ENCODE measurements around the gene PDCD6IP.

Gene PDCD6IP

GRCh38 chr3:33860373-33861050 is 62.1 kb downstream of the PDCD6IP start:
- no peak overlapping the region for H3K4me3 Mint-ChIP-seq
- H3K27ac Mint-ChIP-seq = no peak overlapping the region
- H3K4me1 Mint-ChIP-seq = peaks cover 9% of the 10 kb centered on the region
- no peak for ATAC-seq
- no peaks in the 10 kb centered on the region for H3K9me3 Mint-ChIP-seq
- DNase-seq = no peak
- no peaks in the 10 kb centered on the region for H3K27me3 Mint-ChIP-seq

GRCh38 chr3:33865133-33865532 is 66.7 kb downstream of the PDCD6IP start:
- no peak overlapping the region for H3K4me3 Mint-ChIP-seq
- H3K27ac Mint-ChIP-seq = peak overlapping the region in 1 of 2 donors; percentile 54
- H3K27me3 Mint-ChIP-seq = no peaks in the 10 kb centered on the region
- peaks cover 13% of the 10 kb centered on the region for H3K4me1 Mint-ChIP-seq
- DNase-seq (no peak), ATAC-seq (no peak)
- H3K9me3 Mint-ChIP-seq = no peaks in the 10 kb centered on the region

- DNase-seq = no peak
- Mint-ChIP-seq H3K27me3 (no peaks in the 10 kb centered on the region), H3K4me1 (peaks cover 13% of the 10 kb centered on the region), H3K27ac (peak overlapping the region; percentile 14 to 35), H3K4me3 (no peak overlapping the region), H3K9me3 (no peaks in the 10 kb centered on the region)
- peak; percentile 59 for ATAC-seq
Measured at GRCh38 chr3:33868309-33868708, 69.9 kb downstream of the PDCD6IP start.

DNA sequence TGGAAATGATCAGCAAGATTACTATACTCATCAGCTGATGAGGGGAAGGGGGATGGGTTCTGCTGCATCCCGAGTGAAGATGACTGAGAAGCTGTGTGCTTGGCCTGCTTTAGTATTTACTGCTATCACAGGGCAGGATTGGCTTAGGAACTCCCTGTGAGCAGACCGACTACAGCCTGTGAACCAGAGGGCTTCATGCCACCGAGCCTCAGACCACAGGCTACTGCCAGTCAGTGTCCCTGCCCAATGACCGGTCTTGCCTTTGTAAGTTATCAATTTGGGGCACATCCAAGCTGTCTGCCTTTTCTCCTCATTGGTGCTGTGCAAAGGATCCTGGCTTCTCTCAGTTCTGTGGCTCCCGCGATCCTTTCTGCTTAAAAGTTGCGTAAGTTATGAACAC is 71.5 kb downstream of the PDCD6IP start:
- DNase-seq (no peak), ATAC-seq (no peak)
- H3K27me3 Mint-ChIP-seq = no peaks in the 10 kb centered on the region
- H3K27ac Mint-ChIP-seq = peak overlapping the region in 1 of 2 donors; percentile 61
- no peaks in the 10 kb centered on the region for H3K9me3 Mint-ChIP-seq
- H3K4me3 Mint-ChIP-seq = no peak overlapping the region
- H3K4me1 Mint-ChIP-seq = peaks cover 13% of the 10 kb centered on the region

GRCh38 chr3:33874815-33875214 is 76.4 kb downstream of the PDCD6IP start:
- DNase-seq (no peak), ATAC-seq (no peak)
- Mint-ChIP-seq H3K9me3 (no peaks in the 10 kb centered on the region), H3K4me3 (no peak overlapping the region), H3K4me1 (peaks cover 6% of the 10 kb centered on the region), H3K27ac (no peak overlapping the region), H3K27me3 (no peaks in the 10 kb centered on the region)

GRCh38 chr3:33875680-33876079 is 77.2 kb downstream of the PDCD6IP start:
- Mint-ChIP-seq H3K27me3 (no peaks in the 10 kb centered on the region), H3K9me3 (no peaks in the 10 kb centered on the region), H3K4me1 (peaks cover 6% of the 10 kb centered on the region), H3K4me3 (no peak overlapping the region), H3K27ac (no peak overlapping the region)
- DNase-seq = no peak
- ATAC-seq = no peak

GRCh38 chr3:33877187-33877586 is 78.8 kb downstream of the PDCD6IP start:
- peak overlapping the region in 1 of 2 donors; percentile 52 for H3K27ac Mint-ChIP-seq
- no peaks in the 10 kb centered on the region for H3K9me3 Mint-ChIP-seq
- peaks cover 6% of the 10 kb centered on the region for H3K4me1 Mint-ChIP-seq
- no peak for DNase-seq
- H3K4me3 Mint-ChIP-seq = no peak overlapping the region
- H3K27me3 Mint-ChIP-seq = no peaks in the 10 kb centered on the region
- ATAC-seq = no peak

DNA sequence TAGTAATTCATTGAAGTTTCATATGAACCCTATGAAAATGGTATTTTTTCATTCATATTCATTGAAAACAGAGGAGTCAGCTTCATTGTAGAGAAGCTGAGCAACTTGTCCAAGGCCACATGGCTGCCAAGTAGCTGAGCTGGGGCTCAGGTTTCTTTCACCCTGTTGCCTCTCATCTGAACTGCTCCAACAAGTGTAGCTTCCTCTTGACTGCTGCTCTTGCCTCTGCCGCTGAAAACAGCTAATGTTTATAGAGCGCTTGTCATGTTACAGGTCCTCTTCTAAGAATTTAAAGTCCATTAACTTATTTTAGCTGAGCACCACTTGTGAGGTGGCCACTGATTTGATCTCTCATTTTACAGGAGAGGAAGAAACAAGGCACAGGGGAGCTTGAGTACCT is 81.1 kb downstream of the PDCD6IP start:
- H3K27me3 Mint-ChIP-seq = no peaks in the 10 kb centered on the region
- DNase-seq = no peak
- peaks cover 11% of the 10 kb centered on the region for H3K4me1 Mint-ChIP-seq
- H3K9me3 Mint-ChIP-seq = no peaks in the 10 kb centered on the region
- H3K4me3 Mint-ChIP-seq = no peak overlapping the region
- no peak for ATAC-seq
- H3K27ac Mint-ChIP-seq = peak overlapping the region in 1 of 2 donors; percentile 72

DNA sequence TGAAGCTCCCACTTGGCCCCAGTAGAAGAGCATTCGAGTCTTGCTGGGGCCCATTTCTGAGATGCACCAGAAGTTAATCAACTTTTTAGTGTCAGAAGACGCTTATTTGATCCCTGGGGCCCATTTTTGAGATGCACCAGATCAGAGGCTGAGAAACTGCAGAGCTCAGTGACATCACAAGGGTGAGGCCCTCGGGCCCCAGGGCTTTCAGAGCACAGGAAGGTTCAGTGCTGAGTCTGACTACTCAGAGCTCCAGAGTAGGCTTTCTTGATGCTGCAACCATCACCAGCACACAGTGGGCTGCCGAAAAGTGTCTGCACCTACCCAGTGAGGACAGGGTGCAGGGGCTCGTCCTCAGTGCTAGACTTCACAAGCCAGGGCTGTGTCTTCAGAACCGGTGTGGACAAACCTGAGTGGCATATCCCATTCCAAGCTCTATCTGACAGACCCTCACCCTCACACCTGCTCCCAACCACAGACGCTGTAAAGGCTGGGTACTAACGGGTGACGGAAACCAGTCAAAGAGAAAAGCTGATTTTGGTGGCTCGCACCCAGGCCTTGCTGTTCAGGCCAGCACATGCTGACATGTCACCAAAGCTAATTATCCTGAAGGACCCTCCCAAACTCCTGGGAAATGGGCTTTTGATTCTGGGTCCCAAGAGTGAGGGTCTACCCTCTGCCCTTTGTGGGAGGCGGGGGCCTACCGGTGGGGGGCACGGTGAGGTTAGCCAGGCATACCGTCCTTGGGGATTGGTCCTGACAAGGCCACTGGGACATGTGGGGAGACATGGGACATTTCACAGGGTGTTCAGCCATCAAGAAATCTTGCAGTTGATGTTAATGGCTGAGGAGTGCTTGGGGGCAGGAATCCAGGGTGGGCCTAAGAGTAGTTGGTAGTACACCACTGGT is 83.0 kb downstream of the PDCD6IP start:
- Mint-ChIP-seq H3K9me3 (no peaks in the 10 kb centered on the region), H3K4me1 (peaks cover 8% of the 10 kb centered on the region), H3K27ac (peak overlapping the region; percentile 28 to 30), H3K4me3 (no peak overlapping the region), H3K27me3 (no peaks in the 10 kb centered on the region)
- ATAC-seq (no peak), DNase-seq (no peak)

- Mint-ChIP-seq H3K27ac (no peak overlapping the region), H3K4me1 (peaks cover 5% of the 10 kb centered on the region), H3K9me3 (no peaks in the 10 kb centered on the region), H3K27me3 (no peaks in the 10 kb centered on the region), H3K4me3 (no peak overlapping the region)
- no peak for ATAC-seq
- no peak for DNase-seq
Measured at GRCh38 chr3:33882296-33882695, 83.9 kb downstream of the PDCD6IP start.

- peaks cover 5% of the 10 kb centered on the region for H3K4me1 Mint-ChIP-seq
- H3K27ac Mint-ChIP-seq = peak overlapping the region in 1 of 2 donors; percentile 37
- peak in 1 of 2 donors; percentile 14 for DNase-seq
- no peaks in the 10 kb centered on the region for H3K27me3 Mint-ChIP-seq
- H3K9me3 Mint-ChIP-seq = no peaks in the 10 kb centered on the region
- ATAC-seq = no peak
- H3K4me3 Mint-ChIP-seq = no peak overlapping the region
Measured at GRCh38 chr3:33883538-33883950, 85.1 kb downstream of the PDCD6IP start.

DNA sequence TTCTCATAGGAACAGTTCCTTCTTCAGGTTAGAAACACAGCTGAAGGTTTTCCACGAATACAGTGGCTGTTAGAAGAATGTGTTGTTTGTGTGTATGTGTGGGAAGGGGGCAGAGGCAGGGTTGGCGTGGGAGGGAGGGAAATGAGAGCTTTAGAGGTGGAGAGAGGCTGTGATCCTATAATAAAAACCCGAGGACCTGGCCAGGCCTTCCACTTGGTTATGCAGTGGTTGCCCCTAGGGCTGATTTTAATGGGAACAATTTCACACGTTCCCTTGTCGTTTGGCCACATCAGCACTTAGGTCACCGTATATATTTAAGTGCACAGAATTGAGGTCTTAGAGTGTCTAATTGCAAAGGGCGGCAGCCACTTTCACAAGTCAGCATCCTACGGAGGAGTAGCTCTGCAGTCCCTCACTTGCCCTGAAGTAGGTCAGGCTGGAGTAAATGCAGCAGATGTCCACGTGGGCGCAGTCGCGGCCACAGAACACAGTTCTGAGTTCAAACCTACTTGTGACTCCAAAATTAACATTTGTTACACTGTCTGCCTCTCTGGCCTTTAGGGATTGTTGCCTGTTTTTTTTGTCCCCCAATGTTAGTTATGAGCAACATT is 85.6 kb downstream of the PDCD6IP start:
- Mint-ChIP-seq H3K4me1 (peaks cover 5% of the 10 kb centered on the region), H3K27ac (no peak overlapping the region), H3K4me3 (no peak overlapping the region), H3K27me3 (no peaks in the 10 kb centered on the region), H3K9me3 (no peaks in the 10 kb centered on the region)
- DNase-seq = no peak
- no peak for ATAC-seq

- ATAC-seq (no peak), DNase-seq (no peak)
- no peak overlapping the region for H3K27ac Mint-ChIP-seq
- no peak overlapping the region for H3K4me3 Mint-ChIP-seq
- no peaks in the 10 kb centered on the region for H3K9me3 Mint-ChIP-seq
- no peaks in the 10 kb centered on the region for H3K27me3 Mint-ChIP-seq
- H3K4me1 Mint-ChIP-seq = peaks cover 5% of the 10 kb centered on the region
Measured at GRCh38 chr3:33884701-33885100, 86.3 kb downstream of the PDCD6IP start.

DNA sequence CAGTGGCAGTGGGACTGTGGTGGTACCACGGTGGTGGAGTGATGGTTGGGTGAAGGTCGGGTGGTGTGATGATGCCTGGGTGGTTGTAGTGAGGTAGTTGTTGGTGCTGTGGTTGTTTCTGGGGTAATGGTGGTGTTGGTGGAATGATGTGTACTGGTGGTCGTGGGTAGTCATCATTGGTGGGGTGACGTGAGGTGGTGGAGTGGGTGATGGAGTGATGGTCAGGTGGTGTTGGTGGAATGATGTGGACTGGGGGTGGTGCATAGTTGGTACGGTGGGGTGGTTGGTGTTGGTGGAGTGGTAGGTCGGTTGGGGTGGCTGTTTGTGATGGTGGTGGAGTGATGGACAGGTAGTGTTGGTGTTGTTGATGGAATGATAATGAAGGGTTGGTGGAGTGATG is 87.1 kb downstream of the PDCD6IP start:
- ATAC-seq (peak; percentile 36), DNase-seq (no peak)
- H3K4me1 Mint-ChIP-seq = peaks cover 5% of the 10 kb centered on the region
- H3K27me3 Mint-ChIP-seq = no peaks in the 10 kb centered on the region
- no peak overlapping the region for H3K4me3 Mint-ChIP-seq
- no peaks in the 10 kb centered on the region for H3K9me3 Mint-ChIP-seq
- H3K27ac Mint-ChIP-seq = no peak overlapping the region

DNA sequence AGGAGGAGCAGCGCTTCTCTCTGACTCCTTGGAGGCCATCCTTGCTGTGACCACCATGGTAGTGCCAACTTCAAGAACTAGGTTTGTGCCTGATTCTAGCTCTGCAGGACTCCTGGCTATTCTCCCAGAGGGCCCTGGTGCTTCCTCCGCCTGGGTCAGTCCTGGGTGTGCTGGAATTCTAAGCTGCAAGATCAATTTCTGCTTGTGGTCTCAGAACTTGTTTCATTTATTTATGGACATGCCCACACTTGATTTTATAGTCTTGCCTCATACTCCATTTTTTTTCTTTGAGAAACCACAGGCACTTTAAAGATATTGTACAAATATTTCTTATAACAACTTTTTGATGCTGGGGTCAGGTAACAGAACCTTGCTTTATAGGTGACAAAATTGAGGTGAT is 87.6 kb downstream of the PDCD6IP start:
- H3K27me3 Mint-ChIP-seq = no peaks in the 10 kb centered on the region
- no peak overlapping the region for H3K27ac Mint-ChIP-seq
- no peak overlapping the region for H3K4me3 Mint-ChIP-seq
- no peak for ATAC-seq
- H3K4me1 Mint-ChIP-seq = peaks cover 5% of the 10 kb centered on the region
- H3K9me3 Mint-ChIP-seq = no peaks in the 10 kb centered on the region
- DNase-seq = no peak

DNA sequence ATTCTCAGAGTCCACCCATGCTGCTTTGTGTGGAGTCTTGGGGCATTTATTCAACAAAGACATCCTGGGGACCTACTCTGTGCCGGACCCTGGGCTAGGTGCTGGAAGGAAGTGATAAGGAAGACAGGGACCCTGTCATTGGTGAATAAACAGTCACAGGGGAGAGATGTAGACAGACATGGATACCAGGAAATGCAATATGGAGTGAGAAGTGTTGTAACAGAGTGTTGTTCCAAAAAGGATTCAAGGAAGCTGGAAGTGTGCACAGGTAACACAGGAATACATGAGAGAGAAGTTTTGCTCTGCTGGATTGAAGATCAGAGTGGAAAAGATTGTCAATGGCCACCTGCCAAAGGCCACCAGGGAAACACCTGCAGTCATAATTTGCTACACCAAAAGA is 89.0 kb downstream of the PDCD6IP start:
- H3K27me3 Mint-ChIP-seq = no peaks in the 10 kb centered on the region
- DNase-seq = no peak
- no peak overlapping the region for H3K4me3 Mint-ChIP-seq
- peak overlapping the region in 1 of 2 donors; percentile 3 for H3K27ac Mint-ChIP-seq
- ATAC-seq = no peak
- peaks cover 5% of the 10 kb centered on the region for H3K4me1 Mint-ChIP-seq
- no peaks in the 10 kb centered on the region for H3K9me3 Mint-ChIP-seq

Data from stimulated activated naive CD8-positive, alpha-beta T cell treated with anti-CD3 and anti-CD28 coated beads, Interleukin-15, amount 100 ng/mL, for 72 hours (primary cell).